Colon (tissue), 2 donors: ENCODE measurements around the gene TSEN54.

Experiments
- FAIRE-seq: peaks from 2 replicates; lab custom pipeline; 2012; peaks lifted over from hg19 to GRCh38; lab: Jason Lieb, UNC
- donor health status: control.
- donor health status: control.

Gene TSEN54

GRCh38 chr17:75488693-75489510 is 27.4 kb upstream of the TSEN54 start:
- no peak for FAIRE-seq

GRCh38 chr17:75489511-75489955 is 26.8 kb upstream of the TSEN54 start:
- FAIRE-seq = no peak

GRCh38 chr17:75490173-75490743 is 26.1 kb upstream of the TSEN54 start:
- FAIRE-seq = no peak

GRCh38 chr17:75490953-75491649 is 25.2 kb upstream of the TSEN54 start:
- FAIRE-seq = no peak

GRCh38 chr17:75491680-75492079 is 24.6 kb upstream of the TSEN54 start:
- FAIRE-seq = no peak

GRCh38 chr17:75492555-75493168 is 23.7 kb upstream of the TSEN54 start:
- no peak for FAIRE-seq

- FAIRE-seq = no peak
Observed at GRCh38 chr17:75493476-75494129, 22.7 kb upstream of the TSEN54 start.

GRCh38 chr17:75494326-75494877 is 21.9 kb upstream of the TSEN54 start:
- no peak for FAIRE-seq

GRCh38 chr17:75496005-75496404 is 20.3 kb upstream of the TSEN54 start:
- FAIRE-seq = no peak

- FAIRE-seq = no peak
Observed at GRCh38 chr17:75498039-75498725, 18.1 kb upstream of the TSEN54 start.

- no peak for FAIRE-seq
Observed at GRCh38 chr17:75498726-75499213, 17.6 kb upstream of the TSEN54 start.

GRCh38 chr17:75499313-75500022 is 16.9 kb upstream of the TSEN54 start:
- FAIRE-seq = no peak

- no peak for FAIRE-seq
Observed at GRCh38 chr17:75500419-75501216, 15.7 kb upstream of the TSEN54 start.

GRCh38 chr17:75501378-75502071 is 14.8 kb upstream of the TSEN54 start:
- no peak for FAIRE-seq

GRCh38 chr17:75502072-75502720 is 14.1 kb upstream of the TSEN54 start:
- no peak for FAIRE-seq

- no peak for FAIRE-seq
Observed at GRCh38 chr17:75502721-75503329, 13.5 kb upstream of the TSEN54 start.

GRCh38 chr17:75503337-75503950 is 12.9 kb upstream of the TSEN54 start:
- no peak for FAIRE-seq

- no peak for FAIRE-seq
Observed at GRCh38 chr17:75503976-75504346, 12.4 kb upstream of the TSEN54 start.
